Smooth muscle cell (in vitro differentiated cells): ENCODE measurements around the gene LYSET. TPM values are rescaled to one million over a fixed set of nuclear protein-coding genes. Genes with fewer than 3 reads are reported as not detected.

ENCODE experiments used
- DNase-seq: peaks from one replicate; lab custom pipeline; 2025; ENCODE audit not compliant: unreplicated experiment; lab: John Stamatoyannopoulos, UW
- H2AFZ ChIP-seq: fragments of 200-600 bp; sonication (generic); 2 replicates; pipeline ENCODE4 v1.6.0; 2016; ENCODE audit warnings: antibody characterized with exemption, low read depth, mild to moderate bottlenecking
- H3F3A ChIP-seq: fragments of 200-600 bp; sonication (generic); 2 replicates; pipeline ENCODE4 v1.6.0; 2017; ENCODE audit warnings: antibody characterized with exemption, low read depth
- H3K27ac ChIP-seq: fragments of 200-600 bp; sonication (generic); 2 replicates; pipeline ENCODE4 v1.5.1; 2016; ENCODE audit warnings: low read depth, mild to moderate bottlenecking
- H3K27me3 ChIP-seq: fragments of 200-600 bp; sonication (generic); 2 replicates; pipeline ENCODE4 v1.6.1; 2016; ENCODE audit warnings: low read depth, mild to moderate bottlenecking
- H3K36me3 ChIP-seq: fragments of 200-600 bp; sonication (generic); 2 replicates; pipeline ENCODE4 v1.5.1; 2016; ENCODE audit warnings: low read depth
- H3K4me1 ChIP-seq: fragments of 200-600 bp; sonication (generic); 2 replicates; pipeline ENCODE4 v1.5.1; 2016; ENCODE audit warnings: low read depth
- H3K4me2 ChIP-seq: fragments of 200-600 bp; sonication (generic); 2 replicates; pipeline ENCODE4 v1.6.0; 2016; ENCODE audit warnings: mild to moderate bottlenecking
- H3K4me3 ChIP-seq: fragments of 200-600 bp; sonication (generic); 2 replicates; pipeline ENCODE4 v1.5.1; 2016; ENCODE audit warnings: mild to moderate bottlenecking
- H3K79me2 ChIP-seq: fragments of 200-600 bp; sonication (generic); 2 replicates; pipeline ENCODE4 v1.6.0; 2016; ENCODE audit warnings: low read depth, mild to moderate bottlenecking
- H3K9ac ChIP-seq: fragments of 200-600 bp; sonication (generic); 2 replicates; pipeline ENCODE4 v1.6.0; 2016; ENCODE audit warnings: low read depth
- H3K9me3 ChIP-seq: fragments of 200-600 bp; sonication (generic); replicated peaks from 2 replicates; pipeline ENCODE4 v1.5.1; 2016; ENCODE audit warnings: low read depth
- H4K20me1 ChIP-seq: fragments of 200-600 bp; sonication (generic); 2 replicates; pipeline ENCODE4 v1.6.0; 2016; ENCODE audit warnings: low read depth
- CTCF ChIP-seq: fragments of 200-600 bp; sonication (generic); IDR thresholded peaks from 2 replicates; pipeline ENCODE4 v1.5.1; 2017; ENCODE audit warnings: borderline replicate concordance, mild to moderate bottlenecking, antibody characterized with exemption; ENCODE audit not compliant: insufficient read depth, poor library complexity, severe bottlenecking
- WGBS: methylation state at CpG from one replicate; pipeline ENCODE4 v1.1.7; 2016; ENCODE audit warnings: low lambda C conversion rate; 5-methylcytosine and 5-hydroxymethylcytosine counted together
- polyA plus RNA-seq: library from polyadenylated mRNA; unstranded; fragments of >200 nt; fragmentation: Nextera tagmentation; extraction: Ambion mirVana; gene quantifications from 2 replicates; pipeline ENCODE4 v1.2.1, GENCODE V29; 2016
- total RNA-seq: library from RNA; depleted of rRNA; stranded (reverse); fragments of >200 nt; gene quantifications from 2 replicates; pipeline ENCODE4 v1.2.3, GENCODE V29; 2014

The LYSET gene
- total and polyA plus RNA-seq, 2 experiments from 2014 or later = 7.9 to 17.9 TPM

GRCh38 chr14:93137864-93138263 is 47.3 kb upstream of the LYSET start:
- Histone ChIP-seq H3K36me3 (no peaks in the 10 kb centered on the region), H3K9ac (no peak overlapping the region), H3K9me3 (no peaks in the 10 kb centered on the region), H3K27me3 (no peaks in the 10 kb centered on the region), H3K4me2 (no peak overlapping the region), H3F3A (no peaks in the 10 kb centered on the region), H3K4me3 (no peak overlapping the region), H3K79me2 (no peaks in the 10 kb centered on the region), H4K20me1 (no peaks in the 10 kb centered on the region), H3K4me1 (no peaks in the 10 kb centered on the region), H3K27ac (no peak overlapping the region), H2AFZ (no peak overlapping the region)
- 76% methylated on average over 17 of the region's 17 CpGs for WGBS
- no peak for DNase-seq
- TF ChIP-seq CTCF = no peak

GRCh38 chr14:93142854-93143652 is 42.1 kb upstream of the LYSET start:
- Histone ChIP-seq H3K4me3 (no peak overlapping the region), H3K4me1 (no peaks in the 10 kb centered on the region), H3K36me3 (no peaks in the 10 kb centered on the region), H4K20me1 (no peaks in the 10 kb centered on the region), H3K4me2 (no peak overlapping the region), H3K79me2 (no peaks in the 10 kb centered on the region), H2AFZ (no peak overlapping the region), H3K27me3 (no peaks in the 10 kb centered on the region), H3K27ac (no peak overlapping the region), H3K9me3 (no peaks in the 10 kb centered on the region), H3F3A (no peaks in the 10 kb centered on the region), H3K9ac (no peak overlapping the region)
- TF ChIP-seq CTCF = no peak
- DNase-seq = no peak
- WGBS = 72% methylated on average over 13 of the region's 13 CpGs

- Histone ChIP-seq H4K20me1 (no peaks in the 10 kb centered on the region), H3K27me3 (no peaks in the 10 kb centered on the region), H3K4me3 (no peak overlapping the region), H3K9me3 (no peaks in the 10 kb centered on the region), H3K79me2 (no peaks in the 10 kb centered on the region), H3K9ac (no peak overlapping the region), H3K27ac (no peak overlapping the region), H3K4me2 (no peak overlapping the region), H3F3A (no peaks in the 10 kb centered on the region), H3K36me3 (no peaks in the 10 kb centered on the region), H3K4me1 (peaks cover 7% of the 10 kb centered on the region), H2AFZ (no peak overlapping the region)
- TF ChIP-seq CTCF = no peak
- 81% methylated on average over 9 of the region's 9 CpGs for WGBS
- DNase-seq = no peak
These were observed 39.0 kb upstream of the LYSET start for GRCh38 chr14:93146119-93146518.

GRCh38 chr14:93148979-93149378 is 36.1 kb upstream of the LYSET start:
- Histone ChIP-seq H3K27ac (no peak overlapping the region), H3K79me2 (no peaks in the 10 kb centered on the region), H4K20me1 (no peaks in the 10 kb centered on the region), H3K27me3 (no peaks in the 10 kb centered on the region), H3K36me3 (no peaks in the 10 kb centered on the region), H3K4me3 (no peak overlapping the region), H3K9me3 (no peaks in the 10 kb centered on the region), H3K9ac (no peak overlapping the region), H3K4me2 (no peak overlapping the region), H3F3A (no peaks in the 10 kb centered on the region), H3K4me1 (peaks cover 7% of the 10 kb centered on the region), H2AFZ (no peak overlapping the region)
- DNase-seq = no peak
- no peak for TF ChIP-seq CTCF
- 96% methylated on average over 8 of the region's 8 CpGs for WGBS
